K562 (cell line): ENCODE results near the gene TMEM174. TPM values are rescaled to one million over a fixed set of nuclear protein-coding genes. Genes with fewer than 3 reads are reported as not detected.

Source experiments
- ATAC-seq: fragments of 200-7000 bp; cut with Tn5 transposase; 3 replicates; pipeline ENCODE4 v1.9.1; 2020; ENCODE audit warnings: moderate library complexity
- BruUV-seq: library from RNA; stranded (reverse); fragments of 400-500 nt; replicated peaks from 2 replicates; lab custom pipeline; 2021; lab: Mats Ljungman, UMichigan
- CTCF ChIA-PET: fragments of 300-600 bp; formaldehyde crosslinking; extraction: SDS; loops from one replicate; lab custom pipeline; 2021; ENCODE audit warnings: low intra/inter-chr PET ratio; lab: Yijun Ruan, JAX
- POLR2A ChIA-PET: fragments of 300-600, 350-650 bp; sonication (Branson Sonifier 250); formaldehyde crosslinking; extraction: SDS; loops from one replicate; lab custom pipeline; 2021; ENCODE audit warnings: antibody characterized with exemption, inconsistent platforms; lab: Yijun Ruan, JAX
- DNase-seq, 4 experiments: peaks; one replicate each; pipeline versions ENCODE4 v3.0.0 to v3.0.0-alpha.2; 2011 to 2018; ENCODE audit warnings: low spot score in 3 of 4, mixed read lengths in 3 of 4; ENCODE audit errors: extremely low read depth in 1 of 4
- FAIRE-seq: peaks from 2 replicates; lab custom pipeline; 2011; peaks lifted over from hg19 to GRCh38; lab: Jason Lieb, UNC
- H2AFZ ChIP-seq: 2 replicates; pipeline ENCODE4 v1.6.0; 2011; ENCODE audit warnings: low read depth, low read length, control low read depth, inconsistent platforms
- H3K27ac ChIP-seq: fragments of 200-600 bp; 3 replicates; pipeline ENCODE4 v1.8.0; 2011; ENCODE audit warnings: low read depth, mild to moderate bottlenecking, control low read depth, inconsistent platforms, low read length, moderate library complexity, mixed read lengths; ENCODE audit errors: extremely low read depth
- H3K27me3 ChIP-seq, 2 experiments: fragments of 300-600 bp in 1 of 2; 2 replicates in 1 of 2; 3 replicates in 1 of 2; pipeline versions ENCODE4 v1.6.0 to v1.8.0; 2011; ENCODE audit warnings: inconsistent platforms in 2 of 2, low read length in 2 of 2, mild to moderate bottlenecking in 1 of 2, mixed read lengths in 1 of 2, moderate library complexity in 1 of 2; ENCODE audit not compliant: control insufficient read depth in 2 of 2, insufficient read depth in 2 of 2
- H3K36me3 ChIP-seq: fragments of 300-600 bp; 3 replicates; pipeline ENCODE4 v1.8.0; 2011; ENCODE audit warnings: mild to moderate bottlenecking, low read length, inconsistent platforms; ENCODE audit not compliant: control insufficient read depth, insufficient read depth
- H3K4me1 ChIP-seq, 2 experiments: fragments of 200-600 bp in 1 of 2; replicated peaks in 1 of 2; 2 replicates in 1 of 2; 3 replicates in 1 of 2; pipeline versions ENCODE4 v1.5.1 to v1.8.0; 2011; ENCODE audit warnings: inconsistent platforms in 2 of 2, low read length in 2 of 2, mild to moderate bottlenecking in 1 of 2, mixed read lengths in 1 of 2, moderate library complexity in 1 of 2; ENCODE audit not compliant: control insufficient read depth in 2 of 2, insufficient read depth in 2 of 2
- H3K4me2 ChIP-seq: 2 replicates; pipeline ENCODE4 v1.6.1; 2011; ENCODE audit warnings: low read length, control low read depth, inconsistent platforms, mixed read lengths; ENCODE audit not compliant: insufficient read depth
- H3K4me3 ChIP-seq: fragments of 200-600 bp; sonication (generic), shearing (Covaris generic); 2 replicates; pipeline ENCODE4 v1.5.1; 2016; ENCODE audit warnings: control low read depth, inconsistent platforms
- H3K79me2 ChIP-seq: fragments of 200-600 bp; 3 replicates; pipeline ENCODE4 v1.8.0; 2011; ENCODE audit warnings: low read length, inconsistent platforms; ENCODE audit not compliant: control insufficient read depth, insufficient read depth
- H3K9ac ChIP-seq, 2 experiments: 2 replicates each; pipeline versions ENCODE4 v1.6.0 to v1.6.1; 2011; ENCODE audit warnings: low read depth in 2 of 2, low read length in 2 of 2, control low read depth in 1 of 2, inconsistent platforms in 1 of 2, mild to moderate bottlenecking in 1 of 2, mixed read lengths in 1 of 2; ENCODE audit not compliant: insufficient read depth in 1 of 2
- H3K9me1 ChIP-seq: one replicate; pipeline ENCODE4 v1.6.0; 2011; ENCODE audit warnings: inconsistent platforms, mild to moderate bottlenecking, low read length, moderate library complexity; ENCODE audit not compliant: control insufficient read depth, insufficient read depth
- H3K9me3 ChIP-seq: replicated peaks from 2 replicates; pipeline ENCODE4 v1.5.1; 2011; ENCODE audit warnings: low read depth, low read length, inconsistent platforms; ENCODE audit not compliant: control insufficient read depth, insufficient read depth
- H4K20me1 ChIP-seq: replicated peaks from 2 replicates; pipeline ENCODE4 v1.6.1; 2011; ENCODE audit warnings: low read length, inconsistent platforms, mixed read lengths; ENCODE audit not compliant: control insufficient read depth, insufficient read depth
- CHD4 ChIP-seq: fragments of 200-600 bp; sonication (generic); IDR thresholded peaks from 3 replicates; pipeline ENCODE4 v1.6.1; 2012; ENCODE audit warnings: low read depth, mild to moderate bottlenecking, mixed read lengths, low read length, inconsistent platforms; ENCODE audit not compliant: insufficient read depth, insufficient replicate concordance, poor library complexity, severe bottlenecking
- CUX1 ChIP-seq: fragments of 200-800 bp; sonication (Bioruptor generic); IDR thresholded peaks from 2 replicates; pipeline ENCODE4 v1.6.1; 2016; ENCODE audit warnings: missing genetic modification characterization, missing compliant biosample characterization
- DLX4 ChIP-seq: fragments of 250-450 bp; sonication (Bioruptor Pico); IDR thresholded peaks from 2 replicates; pipeline ENCODE4 v1.6.1; 2021; ENCODE audit warnings: mild to moderate bottlenecking
- FIP1L1 ChIP-seq: fragments of 200-400 bp; formaldehyde crosslinking; IDR thresholded peaks from 2 replicates; pipeline ENCODE4 v1.6.1; 2018; ENCODE audit warnings: mild to moderate bottlenecking, low read depth, low read length; ENCODE audit not compliant: poor library complexity, severe bottlenecking
- TOE1 ChIP-seq, 2 experiments: fragments of 450-650 bp in 1 of 2; sonication (generic) in 1 of 2; formaldehyde crosslinking in 1 of 2; IDR thresholded peaks; 2 replicates each; pipeline versions ENCODE4 v1.7.1 to v1.8.0; 2016 to 2022; ENCODE audit warnings: borderline replicate concordance in 2 of 2, mild to moderate bottlenecking in 2 of 2, antibody characterized with exemption in 1 of 2, inconsistent platforms in 1 of 2, low read depth in 1 of 2, missing genetic modification reagents in 1 of 2, moderate library complexity in 1 of 2
- ZFX ChIP-seq: sonication (generic); formaldehyde crosslinking; IDR thresholded peaks from 2 replicates; pipeline ENCODE4 v1.8.0; 2022; ENCODE audit warnings: mild to moderate bottlenecking, missing genetic modification reagents, moderate library complexity
- ZMIZ1 ChIP-seq, 2 experiments: fragments of 150-350 bp in 1 of 2; IDR thresholded peaks; 2 replicates each; pipeline ENCODE4 v1.6.1; 2012 to 2016; ENCODE audit warnings: low read depth in 2 of 2, low read length in 2 of 2, mild to moderate bottlenecking in 1 of 2, moderate library complexity in 1 of 2
- ZNF668 ChIP-seq: fragments of 250-450 bp; sonication (Bioruptor Pico); IDR thresholded peaks from 2 replicates; pipeline ENCODE4 v1.8.0; 2022; ENCODE audit warnings: mild to moderate bottlenecking, inconsistent platforms
- WGBS: fragments of 100-300 bp; shearing (Covaris generic); methylation state at CpG from one replicate; pipeline ENCODE4 v1.1.6; 2016; ENCODE audit warnings: low coverage, mixed read lengths; ENCODE audit not compliant: insufficient coverage; ENCODE audit errors: missing lambda C conversion rate; 5-methylcytosine and 5-hydroxymethylcytosine counted together
- in situ Hi-C: fragments of 300-500 bp; cut with MboI; formaldehyde crosslinking; loops from 4 replicates; pipeline ENCODE4 v1.15.0; 2018; ENCODE audit warnings: inconsistent platforms, mixed read lengths
- intact Hi-C: fragments of 100-400 bp; cut with micrococcal nuclease; formaldehyde crosslinking; loops from 2 replicates; pipeline ENCODE4 v1.14.2; 2022
- polyA plus RNA-seq, 8 experiments: library from polyadenylated mRNA; depleted of rRNA in 4 of 8; stranded (reverse) in 5 of 8; unstranded in 3 of 8; fragments of >200 nt; fragmentation: Nextera tagmentation in 2 of 8; fragmentation: Illumina TruSeq in 1 of 8; extraction: Ambion mirVana in 2 of 8; extraction: Trizol in 1 of 8; gene quantifications; 2 replicates each; pipeline versions ENCODE4 v1.2.1 to v1.2.3, GENCODE V29; 2011 to 2014; ENCODE audit warnings: inconsistent platforms in 1 of 8, missing spikeins in 1 of 8
- total RNA-seq, 7 experiments: library from RNA; depleted of rRNA in 6 of 7; stranded (reverse); fragments of >200 nt in 6 of 7; fragmentation: Illumina TruSeq in 2 of 7; extraction: Trizol in 2 of 7; gene quantifications; 2 replicates each; pipeline versions ENCODE4 v1.2.1 to v1.2.3, GENCODE V29; 2011 to 2021; ENCODE audit warnings: low replicate concordance in 1 of 7

TMEM174 gene
- total and polyA plus RNA-seq, 9 of the 15 experiments (the other 6 are each of a cell fraction or from before 2014, with no cell fraction given), result not detected

GRCh38 chr5:73193592-73193991, 20.6 kb downstream of the TMEM174 start:
- Histone ChIP-seq H3K9ac (no peak overlapping the region), H3K9me1 (no peaks in the 10 kb centered on the region), H3K27me3 (peaks cover 7 to 34% of the 10 kb centered on the region in 2 experiments; a peak in 3 of 5 replicates), H3K4me2 (no peak overlapping the region), H3K36me3 (no peaks in the 10 kb centered on the region), H3K4me1 (peaks cover 0 to 4% of the 10 kb centered on the region in 2 experiments; a peak in 2 of 5 replicates), H4K20me1 (no peaks in the 10 kb centered on the region), H3K27ac (no peak overlapping the region), H3K79me2 (no peaks in the 10 kb centered on the region), H2AFZ (no peak overlapping the region), H3K9me3 (no peaks in the 10 kb centered on the region), H3K4me3 (no peak overlapping the region)
- no TSS peak for BruUV-seq
- WGBS, result 4% methylated on average over 4 of the region's 4 CpGs
- no peak for DNase-seq
- TF ChIP-seq FIP1L1 (no peak), ZMIZ1 (IDR thresholded peaks at IDR 0.05; ENCODE audit: low read depth in 2 of 2, low read length in 2 of 2) (no peak), CHD4 (no peak), ZFX (CRISPR knock-in tag) (no peak), TOE1 (IDR thresholded peaks at IDR 0.05; ENCODE audit: borderline replicate concordance) (no peak), TOE1 (CRISPR knock-in tag; IDR thresholded peaks at IDR 0.05; ENCODE audit: borderline replicate concordance, low read depth) (no peak), CUX1 (CRISPR knock-in tag) (no peak), ZNF668 (CRISPR knock-in tag) (no peak), DLX4 (CRISPR knock-in tag) (no peak)
- ChIA-PET CTCF (no interaction called here), POLR2A (no interaction called here)
- intact Hi-C loops, result no loop called here
- in situ Hi-C loops, result no loop called here
- no peak for FAIRE-seq
- ATAC-seq, result no peak
